A375 (cell line): Measurements from ENCODE around the gene TIMP4. TPM values are rescaled to one million over a fixed set of nuclear protein-coding genes. Genes with fewer than 3 reads are reported as not detected.

Experiments used
- total RNA-seq: library from RNA; depleted of rRNA; stranded (reverse); fragments of >200 nt; shearing (Covaris generic); gene quantifications from 2 replicates; pipeline ENCODE4 v1.2.3, GENCODE V29; 2014; rRNA removed

TIMP4 gene
- not detected in 2 replicates for total RNA-seq

DNA sequence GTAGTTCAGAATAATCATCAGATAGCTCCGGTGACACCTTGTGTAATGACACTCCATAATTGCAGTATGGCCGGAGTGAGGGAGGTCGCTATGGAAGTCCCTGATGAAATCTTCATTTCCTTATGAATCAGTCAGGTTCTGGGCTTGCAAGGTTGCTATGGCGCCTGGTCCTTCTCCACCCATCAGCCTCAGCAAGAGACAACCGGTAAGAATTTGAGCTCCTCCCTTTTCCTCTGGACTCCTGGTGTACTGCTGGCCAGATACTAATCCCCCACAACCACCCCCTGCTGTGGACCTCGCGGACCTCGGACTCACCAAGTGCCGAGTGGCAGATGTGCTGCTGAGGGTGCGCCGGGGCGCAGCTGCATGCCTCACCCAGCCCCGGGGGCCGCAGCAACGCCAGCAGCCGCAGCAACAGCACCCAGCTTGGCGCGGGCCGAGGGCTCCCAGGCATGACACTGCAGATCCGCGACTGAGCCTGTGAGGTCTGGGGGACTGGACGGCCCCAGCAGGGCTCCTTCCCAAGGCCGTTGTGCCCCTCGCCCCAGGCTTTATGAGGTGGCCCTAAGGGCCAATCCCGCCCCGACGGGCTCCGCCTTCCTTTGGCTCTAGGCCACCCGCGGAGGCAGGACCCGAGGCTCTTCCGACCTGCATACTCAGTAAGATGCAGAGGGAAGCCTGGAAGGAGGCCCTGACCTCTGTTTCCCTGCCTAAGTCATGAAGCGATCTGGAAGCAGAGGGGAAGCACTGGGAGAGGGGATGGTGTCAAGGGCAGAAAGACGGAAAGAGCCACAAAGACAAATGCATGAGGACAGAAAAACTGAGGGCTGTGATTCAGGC lies at the start of gene TIMP4:
Gene TIMP4, minus strand, starts transcription at position 526 of the 840 bp plus-strand sequence. Its CDS starts 72 bp downstream, at position 454.

Other genes with a start within 250 kb of the TIMP4 start
- gene SYN2, start 154.5 kb downstream of the TIMP4 start, total RNA-seq, result 0.13 and 0.34 TPM in 2 replicates
- gene PPARG, start 130.2 kb upstream of the TIMP4 start, total RNA-seq, result 56.1 and 63.7 TPM in 2 replicates